Measurements from ENCODE around the gene SCN7A. TPM values are rescaled to one million over a fixed set of nuclear protein-coding genes. Genes with fewer than 3 reads are reported as not detected.
A peak's percentile ranks its signal among the peaks of the same experiment; 100 is the strongest.

SCN7A gene
- polyA plus RNA-seq, 1 donor = 6.7 TPM

DNA sequence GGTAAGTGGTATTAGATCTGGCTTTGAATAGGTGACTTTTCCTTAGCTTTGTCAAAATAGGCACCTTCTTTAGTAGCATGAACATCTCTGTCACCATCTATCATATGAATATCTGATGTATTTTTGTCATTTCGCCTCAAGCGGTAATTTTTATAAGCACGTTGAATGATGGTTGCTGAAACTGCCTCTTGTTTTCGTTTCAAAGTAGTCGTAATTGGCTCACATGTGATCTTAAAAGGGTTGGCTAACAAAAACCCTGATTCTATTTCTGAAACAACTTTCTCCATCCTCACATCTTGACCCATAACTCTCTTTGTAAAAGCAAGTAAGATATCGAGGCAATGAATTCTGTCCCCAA is 88.5 kb downstream of the SCN7A start:
- Histone ChIP-seq H3K27me3 (ENCODE audit: control insufficient read depth, insufficient read depth, low read length) (no peaks in the 10 kb centered on the region), H3K4me3 (ENCODE audit: low read length) (no peak overlapping the region), H3K27ac (ENCODE audit: low read length) (no peak overlapping the region), H3K4me1 (ENCODE audit: control insufficient read depth, insufficient read depth, low read length) (no peaks in the 10 kb centered on the region), H3K36me3 (ENCODE audit: control insufficient read depth, insufficient read depth, low read length) (no peaks in the 10 kb centered on the region), H3K9me3 (ENCODE audit: control insufficient read depth, low read depth, low read length) (no peaks in the 10 kb centered on the region)
- no peak for DNase-seq
- WGBS (ENCODE audit: insufficient coverage, low lambda C conversion rate) = no CpG with 5 or more reads among the region's 6 CpGs

DNA sequence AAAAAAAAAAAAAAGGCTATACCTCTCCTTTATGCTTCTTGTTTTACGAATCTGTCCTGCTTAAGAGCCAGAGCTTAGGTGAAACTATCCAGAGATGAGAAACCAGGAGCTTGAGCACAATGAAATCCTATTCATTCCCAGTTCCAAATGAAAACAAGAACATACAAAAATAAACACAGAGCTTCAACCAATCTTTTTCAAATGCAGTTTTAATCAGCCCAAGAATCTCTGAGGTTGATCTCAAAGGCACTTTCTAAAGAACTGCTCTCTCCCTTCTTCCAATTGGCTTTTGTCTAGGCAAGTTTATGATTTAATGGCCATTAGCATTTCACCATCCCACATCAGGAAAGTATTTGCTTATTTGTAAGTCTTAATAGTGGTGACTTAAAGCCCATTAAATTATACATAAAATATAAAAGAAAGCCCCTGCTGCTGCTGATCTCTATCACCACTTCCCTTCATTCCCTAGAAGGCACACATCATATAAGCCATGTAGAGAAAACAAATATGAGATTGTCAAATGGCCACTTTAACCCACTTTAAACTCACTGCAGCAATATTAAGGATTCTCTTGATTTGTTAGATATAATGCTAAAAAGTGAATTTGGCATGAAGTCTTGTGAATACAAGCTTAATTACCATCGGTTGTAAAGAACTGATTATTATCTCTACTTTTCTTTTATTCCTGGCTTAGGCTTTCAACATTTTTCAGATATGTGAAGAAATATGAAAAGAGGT is 89.0 kb downstream of the SCN7A start:
- H3K4me1 ChIP-seq (ENCODE audit: control insufficient read depth, insufficient read depth, low read length) = no peaks in the 10 kb centered on the region
- no peak overlapping the region for H3K4me3 ChIP-seq (ENCODE audit: low read length)
- no peaks in the 10 kb centered on the region for H3K9me3 ChIP-seq (ENCODE audit: control insufficient read depth, low read depth, low read length)
- 83% methylated on average over 2 of the region's 2 CpGs for WGBS (ENCODE audit: insufficient coverage, low lambda C conversion rate)
- H3K27ac ChIP-seq (ENCODE audit: low read length) = no peak overlapping the region
- H3K27me3 ChIP-seq (ENCODE audit: control insufficient read depth, insufficient read depth, low read length) = no peaks in the 10 kb centered on the region
- DNase-seq = no peak
- no peaks in the 10 kb centered on the region for H3K36me3 ChIP-seq (ENCODE audit: control insufficient read depth, insufficient read depth, low read length)

DNA sequence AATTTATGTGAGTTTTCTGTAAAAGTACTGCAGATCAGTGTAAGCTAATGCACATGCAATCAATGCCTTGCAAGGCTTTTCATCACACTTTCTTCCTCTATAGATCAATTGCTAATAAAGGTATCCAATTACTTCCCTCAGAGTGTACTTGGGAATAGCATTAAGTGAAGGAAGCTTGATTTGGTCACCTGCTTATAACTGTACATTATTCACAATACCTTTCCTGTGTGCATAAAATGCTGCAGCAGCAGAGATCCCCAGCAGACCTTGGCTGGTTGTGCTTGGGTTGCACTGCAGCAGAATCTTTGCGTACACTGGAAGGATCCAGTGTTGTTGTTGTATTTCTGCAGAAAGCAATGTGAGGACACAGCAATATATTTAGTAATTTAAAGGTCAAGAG is 99.8 kb downstream of the SCN7A start:
- Histone ChIP-seq H3K9me3 (ENCODE audit: control insufficient read depth, low read depth, low read length) (no peaks in the 10 kb centered on the region), H3K36me3 (ENCODE audit: control insufficient read depth, insufficient read depth, low read length) (no peaks in the 10 kb centered on the region), H3K27ac (ENCODE audit: low read length) (no peak overlapping the region), H3K4me1 (ENCODE audit: control insufficient read depth, insufficient read depth, low read length) (no peaks in the 10 kb centered on the region), H3K27me3 (ENCODE audit: control insufficient read depth, insufficient read depth, low read length) (no peaks in the 10 kb centered on the region), H3K4me3 (ENCODE audit: low read length) (no peak overlapping the region)
- no CpG with 5 or more reads among the region's 1 CpG for WGBS (ENCODE audit: insufficient coverage, low lambda C conversion rate)
- DNase-seq = no peak

DNA sequence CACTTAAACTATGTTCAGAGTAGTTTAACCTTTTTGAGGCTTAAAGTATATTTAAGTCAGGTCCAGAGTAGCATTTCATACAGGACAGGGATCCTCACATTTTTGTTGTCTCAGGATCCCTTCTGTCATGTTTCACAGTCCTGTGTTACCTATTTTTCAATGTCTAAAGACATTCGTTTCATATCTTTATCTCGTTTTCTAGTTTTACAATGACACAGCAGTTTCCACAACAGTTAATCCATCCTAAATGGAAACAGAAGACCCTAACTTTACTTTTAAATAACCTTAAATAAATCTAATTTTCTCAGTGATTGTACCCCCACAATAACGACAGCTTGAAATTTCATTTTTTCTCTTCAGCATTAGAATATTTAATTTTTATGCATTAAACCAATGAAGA is 101.0 kb downstream of the SCN7A start:
- Histone ChIP-seq H3K27me3 (ENCODE audit: control insufficient read depth, insufficient read depth, low read length) (no peaks in the 10 kb centered on the region), H3K4me3 (ENCODE audit: low read length) (no peak overlapping the region), H3K36me3 (ENCODE audit: control insufficient read depth, insufficient read depth, low read length) (no peaks in the 10 kb centered on the region), H3K4me1 (ENCODE audit: control insufficient read depth, insufficient read depth, low read length) (no peaks in the 10 kb centered on the region), H3K27ac (ENCODE audit: low read length) (no peak overlapping the region), H3K9me3 (ENCODE audit: control insufficient read depth, low read depth, low read length) (no peaks in the 10 kb centered on the region)
- no peak for DNase-seq
- 86% methylated on average over 3 of the region's 3 CpGs for WGBS (ENCODE audit: insufficient coverage, low lambda C conversion rate)

DNA sequence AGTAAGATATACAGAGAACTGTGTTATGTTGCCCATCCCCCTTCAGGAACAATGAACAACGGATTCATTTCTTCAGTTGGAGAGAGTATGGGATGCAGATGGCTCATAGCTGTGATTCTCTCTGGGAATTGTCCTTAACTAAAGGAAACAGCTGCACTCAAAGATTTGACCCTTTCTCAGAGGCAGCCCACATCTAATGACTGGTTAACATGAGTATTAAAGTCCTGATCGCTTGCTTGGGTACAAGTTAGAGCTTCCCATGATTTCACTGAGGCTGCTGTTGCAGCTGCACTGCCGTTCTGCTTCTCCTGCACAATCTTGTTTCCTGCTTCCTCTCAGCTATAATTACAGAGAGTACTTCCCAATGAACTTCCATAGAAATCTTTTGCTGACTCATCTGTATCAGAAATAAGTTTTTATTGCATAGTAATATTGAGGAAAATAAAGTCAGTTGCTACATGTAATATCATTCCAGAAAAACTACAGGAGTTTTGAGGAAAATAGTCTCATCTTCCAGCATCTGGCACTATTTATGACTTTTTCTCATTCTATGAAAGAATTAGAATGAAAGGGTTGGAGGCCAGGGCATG is 105.5 kb downstream of the SCN7A start:
- no peaks in the 10 kb centered on the region for H3K36me3 ChIP-seq (ENCODE audit: control insufficient read depth, insufficient read depth, low read length)
- no peaks in the 10 kb centered on the region for H3K9me3 ChIP-seq (ENCODE audit: control insufficient read depth, low read depth, low read length)
- H3K27me3 ChIP-seq (ENCODE audit: control insufficient read depth, insufficient read depth, low read length) = peaks cover 2% of the 10 kb centered on the region
- no peaks in the 10 kb centered on the region for H3K4me1 ChIP-seq (ENCODE audit: control insufficient read depth, insufficient read depth, low read length)
- no peak overlapping the region for H3K4me3 ChIP-seq (ENCODE audit: low read length)
- WGBS (ENCODE audit: insufficient coverage, low lambda C conversion rate) = 67% methylated on average over 1 of the region's 3 CpGs
- DNase-seq = peak in 1 of 2 donors; percentile 2
- no peak overlapping the region for H3K27ac ChIP-seq (ENCODE audit: low read length)

DNA sequence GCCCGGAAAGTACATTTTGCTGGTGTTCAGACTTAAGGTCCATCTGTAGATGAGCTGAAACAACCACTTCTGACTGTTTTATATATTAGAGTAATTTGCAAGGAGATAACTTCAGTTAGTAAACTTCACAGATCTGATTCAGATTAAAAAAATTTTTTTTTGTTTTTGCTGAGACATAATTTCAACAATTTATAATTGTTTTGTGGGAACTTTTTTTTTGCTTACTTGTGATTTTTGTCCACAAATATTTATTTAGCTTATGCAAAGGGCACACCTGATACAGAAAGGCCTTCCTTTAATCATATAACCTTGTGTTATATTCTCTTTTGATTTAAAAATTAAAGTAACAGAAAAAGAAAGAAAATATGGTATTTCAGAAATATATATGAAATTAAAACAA is 108.7 kb downstream of the SCN7A start:
- no peaks in the 10 kb centered on the region for H3K9me3 ChIP-seq (ENCODE audit: control insufficient read depth, low read depth, low read length)
- WGBS (ENCODE audit: insufficient coverage, low lambda C conversion rate) = no CpG with 5 or more reads among the region's 1 CpG
- no peak for DNase-seq

DNA sequence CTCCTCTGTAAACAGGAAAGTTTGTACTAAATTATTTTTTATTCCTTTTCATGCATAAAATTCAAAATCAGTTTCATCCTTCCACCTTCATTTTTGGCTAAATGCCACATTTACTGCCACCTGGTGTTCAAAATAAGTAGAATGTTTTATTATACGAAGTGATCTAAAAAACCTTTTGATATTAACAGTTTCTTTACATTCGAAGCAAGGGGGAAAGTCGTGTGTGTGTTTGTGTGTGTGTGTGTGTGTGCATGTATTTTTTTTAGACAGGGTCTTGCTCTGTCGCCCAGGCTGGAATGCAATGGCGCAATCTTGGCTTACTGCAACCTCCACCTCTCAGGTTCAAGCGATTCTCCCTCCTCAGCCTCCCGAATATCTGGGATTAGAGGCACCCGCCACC is 109.3 kb downstream of the SCN7A start:
- Histone ChIP-seq H3K27ac (ENCODE audit: low read length) (no peak overlapping the region), H3K36me3 (ENCODE audit: control insufficient read depth, insufficient read depth, low read length) (no peaks in the 10 kb centered on the region), H3K27me3 (ENCODE audit: control insufficient read depth, insufficient read depth, low read length) (peaks cover 5% of the 10 kb centered on the region), H3K4me1 (ENCODE audit: control insufficient read depth, insufficient read depth, low read length) (no peaks in the 10 kb centered on the region), H3K4me3 (ENCODE audit: low read length) (no peak overlapping the region), H3K9me3 (ENCODE audit: control insufficient read depth, low read depth, low read length) (no peaks in the 10 kb centered on the region)
- 42% methylated on average over 2 of the region's 8 CpGs for WGBS (ENCODE audit: insufficient coverage, low lambda C conversion rate)
- DNase-seq = no peak

More for the DNA sequence above, 108.7 kb downstream of the SCN7A start:
- no peaks in the 10 kb centered on the region for H3K36me3 ChIP-seq (ENCODE audit: control insufficient read depth, insufficient read depth, low read length)
- no peak overlapping the region for H3K27ac ChIP-seq (ENCODE audit: low read length)
- H3K27me3 ChIP-seq (ENCODE audit: control insufficient read depth, insufficient read depth, low read length) = peaks cover 5% of the 10 kb centered on the region
- H3K4me3 ChIP-seq (ENCODE audit: low read length) = no peak overlapping the region
- H3K4me1 ChIP-seq (ENCODE audit: control insufficient read depth, insufficient read depth, low read length) = no peaks in the 10 kb centered on the region

DNA sequence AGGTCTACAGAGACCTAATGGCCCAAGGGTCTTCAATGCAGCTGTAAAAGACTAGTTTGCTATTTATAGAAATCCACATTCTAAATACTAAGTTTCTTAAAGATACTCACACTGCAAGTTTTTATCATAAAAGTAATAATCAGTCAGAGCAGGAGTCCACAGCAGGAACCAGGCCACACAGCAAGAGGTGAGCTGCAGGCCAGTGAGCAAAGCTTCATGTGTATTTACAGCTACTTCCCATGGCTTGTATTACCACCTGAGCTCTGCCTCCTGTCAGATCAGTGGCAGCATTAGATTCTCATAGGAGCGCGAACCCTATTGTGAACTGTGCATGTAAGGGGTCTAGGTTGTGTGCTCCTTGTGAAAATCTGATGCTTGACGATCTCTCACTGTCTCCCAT is 111.6 kb downstream of the SCN7A start:
- WGBS (ENCODE audit: insufficient coverage, low lambda C conversion rate) = no CpG with 5 or more reads among the region's 3 CpGs

DNA sequence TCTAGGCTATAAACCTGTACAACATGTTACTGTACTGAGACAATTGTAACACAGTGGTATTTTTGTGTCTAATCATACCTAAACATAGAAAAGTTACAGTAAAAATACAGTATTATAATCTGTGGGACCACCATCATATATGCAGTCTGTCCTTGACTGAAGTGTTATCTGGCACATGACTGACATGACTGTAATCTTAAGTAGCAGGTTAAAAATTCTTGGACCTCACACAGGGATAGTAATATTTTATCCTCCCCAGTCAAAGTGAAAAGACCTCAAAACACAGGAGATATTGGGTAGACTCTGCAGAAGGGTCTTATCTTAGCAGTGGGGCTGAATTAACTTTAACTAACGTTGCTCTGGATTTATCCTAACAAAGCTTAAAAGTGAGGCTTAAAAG is 113.4 kb downstream of the SCN7A start:
- H3K27ac ChIP-seq (ENCODE audit: low read length) = no peak overlapping the region
- 50% methylated on average over 1 of the region's 1 CpG for WGBS (ENCODE audit: insufficient coverage, low lambda C conversion rate)
- no peaks in the 10 kb centered on the region for H3K9me3 ChIP-seq (ENCODE audit: control insufficient read depth, low read depth, low read length)
- H3K27me3 ChIP-seq (ENCODE audit: control insufficient read depth, insufficient read depth, low read length) = peaks cover 21% of the 10 kb centered on the region
- H3K36me3 ChIP-seq (ENCODE audit: control insufficient read depth, insufficient read depth, low read length) = no peaks in the 10 kb centered on the region
- no peak for DNase-seq
- H3K4me3 ChIP-seq (ENCODE audit: low read length) = no peak overlapping the region
- no peaks in the 10 kb centered on the region for H3K4me1 ChIP-seq (ENCODE audit: control insufficient read depth, insufficient read depth, low read length)

More for the DNA sequence above, 111.6 kb downstream of the SCN7A start:
- Histone ChIP-seq H3K9me3 (ENCODE audit: control insufficient read depth, low read depth, low read length) (no peaks in the 10 kb centered on the region), H3K27me3 (ENCODE audit: control insufficient read depth, insufficient read depth, low read length) (peaks cover 7% of the 10 kb centered on the region), H3K36me3 (ENCODE audit: control insufficient read depth, insufficient read depth, low read length) (no peaks in the 10 kb centered on the region), H3K4me1 (ENCODE audit: control insufficient read depth, insufficient read depth, low read length) (no peaks in the 10 kb centered on the region), H3K27ac (ENCODE audit: low read length) (no peak overlapping the region), H3K4me3 (ENCODE audit: low read length) (no peak overlapping the region)
- no peak for DNase-seq

DNA sequence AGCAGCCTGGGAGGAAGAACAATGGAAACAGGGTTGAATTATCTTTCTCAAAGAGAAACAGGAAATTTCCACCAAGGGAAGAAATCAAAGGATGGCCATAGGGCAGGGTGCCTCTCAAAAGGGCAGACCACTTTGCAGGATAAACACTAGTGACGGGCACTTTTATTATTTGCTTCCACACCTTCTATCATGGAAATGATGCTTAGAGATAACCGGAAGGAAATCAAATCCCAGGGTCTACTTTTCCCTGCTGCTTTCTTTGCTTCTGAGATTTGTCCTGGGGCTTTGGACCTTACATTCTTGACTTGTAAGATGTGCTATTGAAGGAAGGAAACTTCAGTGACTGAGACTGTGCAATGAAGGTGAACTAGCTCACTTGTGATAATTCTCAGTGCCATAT is 117.2 kb downstream of the SCN7A start:
- Histone ChIP-seq H3K9me3 (ENCODE audit: control insufficient read depth, low read depth, low read length) (no peaks in the 10 kb centered on the region), H3K36me3 (ENCODE audit: control insufficient read depth, insufficient read depth, low read length) (no peaks in the 10 kb centered on the region), H3K27ac (ENCODE audit: low read length) (peak overlapping the region; percentile 60), H3K4me1 (ENCODE audit: control insufficient read depth, insufficient read depth, low read length) (peaks cover 7% of the 10 kb centered on the region), H3K27me3 (ENCODE audit: control insufficient read depth, insufficient read depth, low read length) (peaks cover 29% of the 10 kb centered on the region), H3K4me3 (ENCODE audit: low read length) (no peak overlapping the region)
- no CpG with 5 or more reads among the region's 2 CpGs for WGBS (ENCODE audit: insufficient coverage, low lambda C conversion rate)
- no peak for DNase-seq

DNA sequence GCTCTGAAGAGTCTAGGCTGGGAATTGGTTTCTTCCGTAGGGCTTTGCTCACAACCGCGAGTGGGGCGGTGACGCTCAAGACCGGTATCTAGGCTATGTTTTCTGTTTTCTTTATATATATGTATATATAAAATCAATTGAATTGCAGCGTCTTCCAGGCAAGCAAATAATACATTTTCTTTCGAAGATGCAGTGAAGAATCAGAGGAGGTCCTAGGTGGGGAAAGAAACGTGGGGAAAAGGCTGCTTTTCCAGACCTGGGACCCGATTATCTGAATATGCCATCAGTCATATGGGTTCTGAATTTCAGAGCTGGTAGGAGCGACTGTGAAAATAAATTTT is 117.6 kb downstream of the SCN7A start:
- WGBS (ENCODE audit: insufficient coverage, low lambda C conversion rate) = 5% methylated on average over 8 of the region's 11 CpGs
- H3K27me3 ChIP-seq (ENCODE audit: control insufficient read depth, insufficient read depth, low read length) = peaks cover 27% of the 10 kb centered on the region
- no peaks in the 10 kb centered on the region for H3K36me3 ChIP-seq (ENCODE audit: control insufficient read depth, insufficient read depth, low read length)
- H3K27ac ChIP-seq (ENCODE audit: low read length) = peak overlapping the region; percentile 60
- no peaks in the 10 kb centered on the region for H3K9me3 ChIP-seq (ENCODE audit: control insufficient read depth, low read depth, low read length)
- peak overlapping the region; percentile 54 for H3K4me3 ChIP-seq (ENCODE audit: low read length)
- H3K4me1 ChIP-seq (ENCODE audit: control insufficient read depth, insufficient read depth, low read length) = peaks cover 7% of the 10 kb centered on the region
- DNase-seq = no peak
